Ovary (tissue), 9 donors: ENCODE results near the gene GARNL3. TPM values are rescaled to one million over a fixed set of nuclear protein-coding genes. Genes with fewer than 3 reads are reported as not detected.

ENCODE experiments used
- DNase-seq, 5 donors: peaks; one replicate each; pipeline ENCODE4 v3.0.0-alpha.2; 2019 to 2020
- H3K27ac ChIP-seq, 2 donors: fragments of 200-600 bp; one replicate each; pipeline versions ENCODE4 v1.5.1 to v1.8.0; 2019 to 2022
- H3K27me3 ChIP-seq: fragments of 200-600 bp; one replicate; pipeline ENCODE4 v1.8.0; 2022
- H3K36me3 ChIP-seq: fragments of 200-600 bp; sonication (generic); one replicate; pipeline ENCODE4 v1.5.1; 2019
- H3K4me1 ChIP-seq: one replicate; pipeline ENCODE4 v1.8.1; 2013; ENCODE audit warnings: mild to moderate bottlenecking, moderate library complexity; ENCODE audit not compliant: insufficient read depth
- H3K4me3 ChIP-seq: fragments of 200-600 bp; sonication (generic); one replicate; pipeline ENCODE4 v1.5.1; 2017
- H3K9me3 ChIP-seq, 2 donors: fragments of 200-600 bp in 1 of 2; sonication (generic) in 1 of 2; one replicate each; pipeline versions ENCODE4 v1.5.1 to v1.8.1; 2013 to 2019; ENCODE audit warnings: mild to moderate bottlenecking in 1 of 2, moderate library complexity in 1 of 2
- EP300 ChIP-seq: sonication (generic); formaldehyde crosslinking; IDR thresholded peaks from one replicate; pipeline ENCODE4 v1.6.1; 2017; ENCODE audit warnings: antibody characterized with exemption
- POLR2A ChIP-seq: fragments of 450-650 bp; IDR thresholded peaks from one replicate; pipeline ENCODE4 v1.6.1; 2017; ENCODE audit warnings: antibody characterized with exemption, mild to moderate bottlenecking, moderate library complexity
- WGBS, 3 donors: extraction: QIAGEN DNeasy Blood & Tissue Kit in 1 of 3; methylation state at CpG; one replicate each; pipeline versions ENCODE4 v1.1.5 to v1.1.7; 2013 to 2017; 5-methylcytosine and 5-hydroxymethylcytosine counted together
- intact Hi-C, 4 donors: fragments of 100-400 bp; cut with DNase I; formaldehyde crosslinking; loops; one replicate each; pipeline versions ENCODE4 v1.11.0 to v1.15.1; 2022 to 2023
- polyA plus RNA-seq, 2 donors: library from polyadenylated mRNA; stranded (reverse); fragments of 200-250 nt in 1 of 2; fragments of 350-450 nt in 1 of 2; fragmentation: Illumina TruSeq in 1 of 2; extraction: RNeasy Lipid Tissue Mini Kit (QIAGEN cat#74804) in 1 of 2; gene quantifications; one replicate each; pipeline ENCODE4 v1.2.3, GENCODE V29; 2013 to 2014
- total RNA-seq, 7 donors: library from RNA; depleted of rRNA in 2 of 7; stranded (reverse); fragments of >200 nt in 2 of 7; fragmentation: NEBNext Ultra II Directional in 3 of 7; extraction: Animal tissue kit (Norgen Biotek cat#: 25700) in 3 of 7; gene quantifications; one replicate each; pipeline versions ENCODE4 v1.1.0 to v1.2.4, GENCODE V29; 2016 to 2023
- TF ChIP-seq, protein P1 (sequence below), 3 donors: fragments of 450-650 bp in 2 of 3; fragments of 200-600 bp in 1 of 3; IDR thresholded peaks; one replicate each; pipeline versions ENCODE4 v1.5.1 to v1.8.0; 2016 to 2022; ENCODE audit warnings: antibody characterized with exemption in 3 of 3, mild to moderate bottlenecking in 1 of 3
- donor health status: DM: no; HTN: no; CAD: no; lungs with moderate emphysema.
- donor health status: DM: no; HTN: no; CAD: no.
- donor health status: Bipolar disorder and iron deficiency.
- donor health status: DM: yes; HTN: yes; CAD: no.
- donor health status: DM: no; HTN: no; CAD: no.
- donor health status: DM: yes; HTN: yes; CAD: no.

Gene GARNL3
- total and polyA plus RNA-seq, 9 donors = 8.9 to 30.7 (median 22.9) TPM

DNA sequence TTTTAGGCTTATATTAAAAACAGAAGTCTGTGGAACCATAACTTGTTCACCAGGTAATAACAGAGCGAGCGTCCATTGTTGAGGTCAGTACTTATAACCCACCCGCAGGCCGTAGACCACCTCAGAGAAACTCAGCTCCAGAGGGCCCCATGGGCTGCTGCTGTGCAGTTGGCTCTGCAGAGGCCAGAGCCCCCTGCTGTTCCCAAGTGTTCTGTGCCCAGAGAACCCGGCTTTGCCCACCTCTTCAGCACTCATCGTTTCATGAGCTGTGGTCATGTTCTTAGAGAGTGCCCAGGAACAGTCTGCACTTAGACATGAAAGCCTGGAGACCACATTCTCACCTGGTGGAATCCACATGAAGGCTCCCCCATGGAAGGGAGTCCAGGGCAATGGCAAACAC is 82.0 kb downstream of the GARNL3 start:
- H3K9me3 ChIP-seq = no peaks in the 10 kb centered on the region
- H3K27me3 ChIP-seq = no peaks in the 10 kb centered on the region
- H3K36me3 ChIP-seq = no peaks in the 10 kb centered on the region
- intact Hi-C loops = loop anchor here in 2 of 4 donors (5.0 to 10.0 kb wide), 2 partner anchors 129 to 132 kb away; no protein-coding TSS in a partner anchor
- no peak for DNase-seq
- WGBS, 3 donors = 87 to 92% (median 88%) methylated on average over 6 of the region's 6 CpGs
- no peaks in the 10 kb centered on the region for H3K4me1 ChIP-seq
- H3K27ac ChIP-seq = no peak overlapping the region
- no peak for TF ChIP-seq EP300
- no peak for TF ChIP-seq POLR2A
- TF ChIP-seq, protein P1, sequence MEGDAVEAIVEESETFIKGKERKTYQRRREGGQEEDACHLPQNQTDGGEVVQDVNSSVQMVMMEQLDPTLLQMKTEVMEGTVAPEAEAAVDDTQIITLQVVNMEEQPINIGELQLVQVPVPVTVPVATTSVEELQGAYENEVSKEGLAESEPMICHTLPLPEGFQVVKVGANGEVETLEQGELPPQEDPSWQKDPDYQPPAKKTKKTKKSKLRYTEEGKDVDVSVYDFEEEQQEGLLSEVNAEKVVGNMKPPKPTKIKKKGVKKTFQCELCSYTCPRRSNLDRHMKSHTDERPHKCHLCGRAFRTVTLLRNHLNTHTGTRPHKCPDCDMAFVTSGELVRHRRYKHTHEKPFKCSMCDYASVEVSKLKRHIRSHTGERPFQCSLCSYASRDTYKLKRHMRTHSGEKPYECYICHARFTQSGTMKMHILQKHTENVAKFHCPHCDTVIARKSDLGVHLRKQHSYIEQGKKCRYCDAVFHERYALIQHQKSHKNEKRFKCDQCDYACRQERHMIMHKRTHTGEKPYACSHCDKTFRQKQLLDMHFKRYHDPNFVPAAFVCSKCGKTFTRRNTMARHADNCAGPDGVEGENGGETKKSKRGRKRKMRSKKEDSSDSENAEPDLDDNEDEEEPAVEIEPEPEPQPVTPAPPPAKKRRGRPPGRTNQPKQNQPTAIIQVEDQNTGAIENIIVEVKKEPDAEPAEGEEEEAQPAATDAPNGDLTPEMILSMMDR (IDR thresholded peaks at IDR 0.05) = no peak
- H3K4me3 ChIP-seq = no peak overlapping the region

DNA sequence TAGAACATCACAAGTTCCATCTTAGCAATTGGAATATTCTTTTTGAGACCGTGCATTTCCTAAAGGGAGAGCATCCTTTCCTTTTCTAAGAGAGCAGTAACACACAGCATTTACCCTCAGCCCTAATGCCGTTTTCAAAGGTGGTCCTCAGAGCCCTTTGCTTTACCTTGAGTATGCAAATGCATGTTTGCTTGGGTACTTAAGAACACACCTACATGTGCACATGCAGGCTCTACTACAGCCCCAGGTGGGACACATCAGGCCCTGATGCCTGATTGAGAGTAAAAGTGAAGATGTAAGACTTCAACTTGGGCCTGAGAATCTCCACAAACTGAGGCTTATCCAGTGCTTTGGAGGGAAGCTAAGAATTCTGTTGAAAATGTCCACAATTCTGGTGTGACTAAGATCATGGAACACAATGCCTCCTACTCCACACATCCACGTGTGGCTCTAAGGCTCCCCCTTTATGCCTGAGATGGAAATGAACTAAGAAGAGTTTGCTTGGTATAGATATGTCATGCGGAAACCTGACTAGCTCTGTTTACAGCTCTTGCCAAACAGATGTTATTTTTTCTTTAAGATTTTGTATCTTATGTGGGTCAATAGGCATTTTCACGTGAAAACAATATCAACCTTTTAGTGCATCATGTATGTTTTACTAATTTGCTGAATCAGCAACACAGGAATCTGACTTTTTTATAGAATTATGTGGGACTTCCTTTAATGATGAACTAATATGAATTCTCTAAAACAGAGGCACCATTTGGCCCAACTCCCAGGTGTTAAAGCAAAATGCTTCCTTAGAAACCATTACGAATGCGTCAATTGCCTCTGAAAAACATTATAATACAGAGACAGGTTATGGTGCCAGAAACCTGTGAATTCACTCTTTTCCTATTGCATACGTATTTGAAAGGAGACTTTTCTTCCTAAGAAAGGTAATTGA is 83.5 kb downstream of the GARNL3 start:
- Histone ChIP-seq H3K27ac (no peak overlapping the region), H3K36me3 (no peaks in the 10 kb centered on the region), H3K4me1 (no peaks in the 10 kb centered on the region), H3K4me3 (no peak overlapping the region), H3K9me3 (no peaks in the 10 kb centered on the region), H3K27me3 (no peaks in the 10 kb centered on the region)
- WGBS, 3 donors = 74 to 81% (median 76%) methylated on average over 8 of the region's 8 CpGs
- intact Hi-C loops = loop anchor here in 2 of 4 donors (5.0 to 10.0 kb wide), 2 partner anchors 131 to 133 kb away; no protein-coding TSS in a partner anchor
- TF ChIP-seq, protein P1 (IDR thresholded peaks at IDR 0.05) = peak in 1 of 3 donors; percentile 11
- TF ChIP-seq EP300 = no peak
- no peak for TF ChIP-seq POLR2A
- DNase-seq = no peak

DNA sequence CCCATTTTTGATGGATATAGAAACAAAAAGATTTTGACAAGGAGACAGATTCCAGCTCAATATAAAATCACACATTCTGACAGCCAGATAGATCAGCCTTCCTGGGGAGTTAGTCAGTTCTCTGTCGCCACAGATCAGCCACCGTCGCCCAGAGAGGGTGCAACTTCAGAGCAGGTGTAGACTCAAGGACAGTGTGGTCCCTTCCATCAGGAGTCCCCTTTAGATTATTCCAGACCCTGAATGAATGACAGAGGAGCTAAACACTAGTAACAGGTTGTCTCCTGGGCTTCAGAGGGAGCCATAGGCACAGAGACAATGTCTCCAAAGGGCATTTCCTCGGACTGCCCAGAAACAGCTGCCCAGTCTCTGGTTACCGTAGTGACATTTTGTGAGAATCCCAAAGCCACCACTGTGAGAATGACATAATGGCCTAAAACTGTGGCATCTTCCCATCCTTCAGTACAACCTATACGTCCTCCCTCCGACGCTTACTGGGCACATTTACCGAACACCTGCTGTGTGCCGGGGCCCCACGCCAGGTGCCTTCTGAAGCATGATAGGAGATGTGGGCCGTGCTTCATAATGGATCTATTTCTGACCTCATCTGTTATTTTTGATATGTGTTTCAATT is 85.0 kb downstream of the GARNL3 start:
- intact Hi-C loops = loop anchor here in 2 of 4 donors (5.0 to 10.0 kb wide), 2 partner anchors 132 to 135 kb away; no protein-coding TSS in a partner anchor
- H3K27ac ChIP-seq = no peak overlapping the region
- WGBS, 3 donors = 93 to 96% (median 94%) methylated on average over 12 of the region's 12 CpGs

More for the DNA sequence above, 85.0 kb downstream of the GARNL3 start:
- H3K4me1 ChIP-seq = no peaks in the 10 kb centered on the region
- H3K27me3 ChIP-seq = no peaks in the 10 kb centered on the region
- TF ChIP-seq EP300 (no peak), POLR2A (no peak)
- TF ChIP-seq, protein P1 (IDR thresholded peaks at IDR 0.05) = no peak
- no peaks in the 10 kb centered on the region for H3K9me3 ChIP-seq
- no peak for DNase-seq
- H3K36me3 ChIP-seq = no peaks in the 10 kb centered on the region
- no peak overlapping the region for H3K4me3 ChIP-seq
